ENCODE results near the gene GAN. TPM values are rescaled to one million over a fixed set of nuclear protein-coding genes. Genes with fewer than 3 reads are reported as not detected.

Gene GAN
- total RNA-seq, 1 experiment from 2014 or later = 22.5 TPM

DNA sequence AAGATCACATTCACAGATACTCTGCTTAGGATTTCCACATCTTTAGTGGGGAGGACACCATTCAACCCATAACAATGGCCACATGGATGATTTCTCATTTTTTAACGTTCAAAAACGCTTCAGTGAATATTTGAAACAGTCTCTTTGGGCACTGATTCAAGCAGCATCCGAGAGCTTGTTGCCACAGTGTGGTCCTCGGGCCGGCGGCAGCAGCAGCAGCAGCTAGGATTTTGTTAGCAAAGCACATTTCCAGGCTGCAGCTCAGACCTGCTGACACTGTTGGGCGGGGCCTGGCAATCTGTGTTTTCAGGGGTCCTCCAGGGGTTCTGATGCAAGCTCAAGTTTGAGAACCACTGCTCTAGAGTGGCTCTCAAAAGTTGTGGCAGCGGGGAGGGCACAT lies 102.0 kb downstream of the GAN start:
- H3K4me1 ChIP-seq (ENCODE audit: control insufficient read depth in 1 of 2, insufficient read depth in 2 of 2, low read length in 2 of 2) = no peaks in the 10 kb centered on the region
- H3K4me2 ChIP-seq (ENCODE audit: low read length) = no peak overlapping the region
- ChIA-PET RAD21 (ENCODE audit: low non-redundant PET in 1 of 2, low total read pairs in 2 of 2, uncharacterized antibody in 2 of 2, unreplicated experiment in 2 of 2) (no interaction called here), POLR2A (no interaction called here), CTCF (interaction anchor here (1.9 kb wide), 1 partner anchor 12 kb away, joined by 8 read pairs; no protein-coding TSS in a partner anchor)
- H3K27me3 ChIP-seq (ENCODE audit: insufficient read depth, low read length) = no peaks in the 10 kb centered on the region
- ATAC-seq = no peak
- no peaks in the 10 kb centered on the region for H4K20me1 ChIP-seq (ENCODE audit: insufficient read depth)
- no peak overlapping the region for H2AFZ ChIP-seq (ENCODE audit: low read depth, low read length, poor library complexity, severe bottlenecking)
- DNase-seq (ENCODE audit: low read depth, low spot score) = no peak
- TF ChIP-seq RAD21 (IDR thresholded peaks at IDR 0.05; ENCODE audit: low read depth) (no peak), ELF1 (IDR thresholded peaks at IDR 0.05; ENCODE audit: borderline replicate concordance, low read depth) (no peak), MAX (IDR thresholded peaks at IDR 0.05) (no peak), ZBTB33 (IDR thresholded peaks at IDR 0.05; ENCODE audit: extremely low read depth, insufficient replicate concordance, low read length) (no peak)
- no peak overlapping the region for H3K27ac ChIP-seq (ENCODE audit: low read depth, low read length)
- H3K9me3 ChIP-seq (ENCODE audit: control insufficient read depth in 1 of 2, insufficient read depth in 1 of 2, low read depth in 1 of 2, low read length in 2 of 2) = no peaks in the 10 kb centered on the region
- intact Hi-C loops (cut with micrococcal nuclease) = no loop called here
- H3K4me3 ChIP-seq (replicated peaks in 1 of 2; ENCODE audit: low read depth in 1 of 2, low read length in 2 of 2) = no peak overlapping the region
- H3K9me2 ChIP-seq (ENCODE audit: insufficient read depth) = no peaks in the 10 kb centered on the region
- H3K9ac ChIP-seq (ENCODE audit: low read length) = no peak overlapping the region
- BruUV-seq (replicated peaks) = no TSS peak
- no peaks in the 10 kb centered on the region for H3K36me3 ChIP-seq (ENCODE audit: control insufficient read depth in 1 of 2, insufficient read depth in 2 of 2, low read length in 2 of 2)
- H3K79me2 ChIP-seq (ENCODE audit: insufficient read depth, low read length) = no peaks in the 10 kb centered on the region

GRCh38 chr16:81417210-81417609 lies 102.4 kb downstream of the GAN start:
- H4K20me1 ChIP-seq (ENCODE audit: insufficient read depth) = no peaks in the 10 kb centered on the region
- ChIA-PET CTCF (interaction anchor here (1.9 kb wide), 1 partner anchor 12 kb away, joined by 8 read pairs; no protein-coding TSS in a partner anchor), POLR2A (no interaction called here), RAD21 (ENCODE audit: low non-redundant PET in 1 of 2, low total read pairs in 2 of 2, uncharacterized antibody in 2 of 2, unreplicated experiment in 2 of 2) (no interaction called here)
- BruUV-seq (replicated peaks) = no TSS peak
- H3K36me3 ChIP-seq (ENCODE audit: control insufficient read depth in 1 of 2, insufficient read depth in 2 of 2, low read length in 2 of 2) = no peaks in the 10 kb centered on the region
- no peaks in the 10 kb centered on the region for H3K27me3 ChIP-seq (ENCODE audit: insufficient read depth, low read length)
- H3K4me1 ChIP-seq (ENCODE audit: control insufficient read depth in 1 of 2, insufficient read depth in 2 of 2, low read length in 2 of 2) = no peaks in the 10 kb centered on the region
- H3K4me2 ChIP-seq (ENCODE audit: low read length) = no peak overlapping the region
- DNase-seq (ENCODE audit: low read depth, low spot score) (no peak), ATAC-seq (no peak; the same call in 1 of the 2 replicates)
- no peak overlapping the region for H3K9ac ChIP-seq (ENCODE audit: low read length)
- no peaks in the 10 kb centered on the region for H3K9me2 ChIP-seq (ENCODE audit: insufficient read depth)
- no peaks in the 10 kb centered on the region for H3K79me2 ChIP-seq (ENCODE audit: insufficient read depth, low read length)
- no peak overlapping the region for H3K4me3 ChIP-seq (replicated peaks in 1 of 2; ENCODE audit: low read depth in 1 of 2, low read length in 2 of 2)
- no peak overlapping the region for H3K27ac ChIP-seq (ENCODE audit: low read depth, low read length)
- intact Hi-C loops (cut with micrococcal nuclease) = no loop called here
- H2AFZ ChIP-seq (ENCODE audit: low read depth, low read length, poor library complexity, severe bottlenecking) = no peak overlapping the region
- no peaks in the 10 kb centered on the region for H3K9me3 ChIP-seq (ENCODE audit: control insufficient read depth in 1 of 2, insufficient read depth in 1 of 2, low read depth in 1 of 2, low read length in 2 of 2)
- no peak for TF ChIP-seq ZFX (IDR thresholded peaks at IDR 0.05)
- no peak for TF ChIP-seq FOSL1 (IDR thresholded peaks at IDR 0.05; ENCODE audit: low read depth)
- no peak for TF ChIP-seq EZH2 (IDR thresholded peaks at IDR 0.05)
- TF ChIP-seq SIN3A (IDR thresholded peaks at IDR 0.05; ENCODE audit: low read depth) = no peak
- TF ChIP-seq, protein P1, sequence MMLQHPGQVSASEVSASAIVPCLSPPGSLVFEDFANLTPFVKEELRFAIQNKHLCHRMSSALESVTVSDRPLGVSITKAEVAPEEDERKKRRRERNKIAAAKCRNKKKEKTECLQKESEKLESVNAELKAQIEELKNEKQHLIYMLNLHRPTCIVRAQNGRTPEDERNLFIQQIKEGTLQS (IDR thresholded peaks at IDR 0.05) = no peak
- no peak for TF ChIP-seq MAX (IDR thresholded peaks at IDR 0.05)
- TF ChIP-seq ZBTB33 (IDR thresholded peaks at IDR 0.05; ENCODE audit: extremely low read depth, insufficient replicate concordance, low read length) = no peak
- no peak for TF ChIP-seq CTCF (IDR thresholded peaks at IDR 0.05 in 2 of 3, conservative IDR thresholded peaks at IDR 0.05 in 1 of 3; ENCODE audit: borderline replicate concordance in 1 of 3, insufficient read depth in 1 of 3, low read depth in 2 of 3, low read length in 2 of 3)
- TF ChIP-seq CEBPB (IDR thresholded peaks at IDR 0.05; ENCODE audit: low read depth) = no peak
- no peak for TF ChIP-seq EGR1 (IDR thresholded peaks at IDR 0.05; ENCODE audit: low read depth)

Data from HCT116 (cell line).